Endometrial microvascular endothelial cells (primary cell): Measurements from ENCODE around the gene MRE11. TPM values are rescaled to one million over a fixed set of nuclear protein-coding genes. Genes with fewer than 3 reads are reported as not detected.
"Not testable (repeated sequence)": the region's sequence is repeated elsewhere in the genome, so short reads cannot be mapped to it uniquely, and the experiment has no call there.

ENCODE experiments used
- in situ Hi-C: cut with HindIII; loops from 2 replicates; pipeline ENCODE4 v1.10.0; 2017; ENCODE audit warnings: low sequenced_read_pairs, low pct_unique_long_range_greater_than_20kb; ENCODE audit errors: inconsistent ontology term
- total RNA-seq: library from RNA; depleted of rRNA; stranded (reverse); fragments of >200 nt; gene quantifications from one replicate; pipeline ENCODE4 v1.2.3, GENCODE V29; 2015; ENCODE audit errors: inconsistent ontology term

Gene MRE11
- total RNA-seq, 1 donor from 2014 or later: 17.7 TPM

DNA sequence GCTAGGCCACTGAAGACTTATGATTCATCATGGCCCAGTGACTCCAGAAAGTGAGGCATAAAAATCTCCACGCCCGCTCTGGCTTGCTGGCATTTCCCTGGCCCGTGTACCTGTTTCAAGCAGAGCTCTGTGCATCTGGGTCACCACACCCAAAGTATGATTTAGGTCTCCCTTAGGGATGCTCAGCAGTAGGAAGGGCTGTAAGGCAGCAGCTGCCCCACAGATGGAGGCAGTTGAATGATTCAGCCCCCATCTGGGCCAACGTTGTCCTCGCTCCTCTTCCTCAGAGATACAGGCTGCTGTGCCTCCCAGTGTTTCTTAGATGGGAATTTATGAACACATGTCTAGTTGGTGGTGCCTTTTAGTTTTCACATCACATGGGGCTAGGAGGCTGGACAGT is 114.0 kb downstream of the MRE11 start:
- in situ Hi-C loops: no loop called here

GRCh38 chr11:94376841-94377240 is 116.8 kb downstream of the MRE11 start:
- in situ Hi-C loops: no loop called here

- in situ Hi-C loops: not testable (repeated sequence)
Measured at GRCh38 chr11:94370576-94370975, 123.1 kb downstream of the MRE11 start.

Other genes with a start within 250 kb of the MRE11 start
- gene IZUMO1R, start 189.3 kb downstream of the MRE11 start, total RNA-seq: not detected
- gene GPR83, start 92.4 kb downstream of the MRE11 start, total RNA-seq: not detected
- 9.9 TPM for gene ANKRD49, start 140 bp upstream of the MRE11 start, total RNA-seq
- not detected for gene C11orf97, start 18.6 kb upstream of the MRE11 start, total RNA-seq
- 4.0 TPM for gene FUT4, start 50.1 kb upstream of the MRE11 start, total RNA-seq
- gene PIWIL4, start 73.5 kb upstream of the MRE11 start, total RNA-seq: not detected